ENCODE results near the gene SSX2B.
"Not testable (repeated sequence)": the region's sequence is repeated elsewhere in the genome, so short reads cannot be mapped to it uniquely, and the experiment has no call there.

SSX2B gene

GRCh38 chrX:52750952-52751351, at the start of gene SSX2B:
Gene SSX2B, plus strand, starts transcription at chrX:52751252. Its CDS starts 1,429 bp downstream, at chrX:52752681.
- H3K9me3 ChIP-seq (ENCODE audit: low read length); H2AFZ ChIP-seq (ENCODE audit: low read depth, low read length); H3K4me1 ChIP-seq (ENCODE audit: insufficient read depth, low read length); H3K4me3 ChIP-seq (ENCODE audit: low read length); H3K36me3 ChIP-seq (ENCODE audit: insufficient read depth, low read length); H3K27me3 ChIP-seq (ENCODE audit: insufficient read depth, low read length): not testable (repeated sequence)

- not testable (repeated sequence) for H3K36me3 ChIP-seq (ENCODE audit: insufficient read depth, low read length); H2AFZ ChIP-seq (ENCODE audit: low read depth, low read length); H3K27me3 ChIP-seq (ENCODE audit: insufficient read depth, low read length); H3K4me3 ChIP-seq (ENCODE audit: low read length); H3K4me1 ChIP-seq (ENCODE audit: insufficient read depth, low read length); H3K9me3 ChIP-seq (ENCODE audit: low read length)
These were observed 44.0 kb upstream of the SSX2B start, which contains the start of gene SSX2 for GRCh38 chrX:52707078-52707477. Gene SSX2, minus strand, starts transcription at chrX:52707178. Its CDS starts 1,429 bp downstream, at chrX:52705749.

- not testable (repeated sequence) for H2AFZ ChIP-seq (ENCODE audit: low read depth, low read length); H3K36me3 ChIP-seq (ENCODE audit: insufficient read depth, low read length); H3K9me3 ChIP-seq (ENCODE audit: low read length); H3K27me3 ChIP-seq (ENCODE audit: insufficient read depth, low read length); H3K4me3 ChIP-seq (ENCODE audit: low read length); H3K4me1 ChIP-seq (ENCODE audit: insufficient read depth, low read length)
These were observed 14.9 kb downstream of the SSX2B start for GRCh38 chrX:52765983-52766382.

GRCh38 chrX:52773504-52773903, 22.5 kb downstream of the SSX2B start:
- H3K4me3 ChIP-seq (ENCODE audit: low read length); H3K36me3 ChIP-seq (ENCODE audit: insufficient read depth, low read length); H2AFZ ChIP-seq (ENCODE audit: low read depth, low read length); H3K9me3 ChIP-seq (ENCODE audit: low read length); H3K27me3 ChIP-seq (ENCODE audit: insufficient read depth, low read length); H3K4me1 ChIP-seq (ENCODE audit: insufficient read depth, low read length): not testable (repeated sequence)

- H3K4me1 ChIP-seq (ENCODE audit: insufficient read depth, low read length); H3K4me3 ChIP-seq (ENCODE audit: low read length); H3K27me3 ChIP-seq (ENCODE audit: insufficient read depth, low read length); H3K36me3 ChIP-seq (ENCODE audit: insufficient read depth, low read length); H2AFZ ChIP-seq (ENCODE audit: low read depth, low read length); H3K9me3 ChIP-seq (ENCODE audit: low read length): not testable (repeated sequence)
These were observed 46.3 kb downstream of the SSX2B start, which contains the start of gene SPANXN5 for GRCh38 chrX:52797327-52797726. Gene SPANXN5, minus strand, starts transcription at chrX:52797427. Its CDS starts 79 bp downstream, at chrX:52797348.

- H3K27me3 ChIP-seq (ENCODE audit: insufficient read depth, low read length); H3K4me1 ChIP-seq (ENCODE audit: insufficient read depth, low read length); H3K4me3 ChIP-seq (ENCODE audit: low read length); H3K9me3 ChIP-seq (ENCODE audit: low read length); H3K36me3 ChIP-seq (ENCODE audit: insufficient read depth, low read length); H2AFZ ChIP-seq (ENCODE audit: low read depth, low read length): not testable (repeated sequence)
These were observed 53.8 kb downstream of the SSX2B start for GRCh38 chrX:52804876-52805275.
